SJSA1 (cell line): Measurements from ENCODE around the gene PTGR3. TPM values are rescaled to one million over a fixed set of nuclear protein-coding genes. Genes with fewer than 3 reads are reported as not detected.

ENCODE experiments used
- DNase-seq, 2 experiments: peaks; one replicate each; pipeline ENCODE4 v3.0.0-alpha.2; 2015 to 2020; ENCODE audit warnings: low spot score in 2 of 2, low read depth in 1 of 2
- H3K27ac ChIP-seq: fragments of 250-450 bp; sonication (Bioruptor Pico); 2 replicates; pipeline ENCODE4 v1.5.1; 2020; ENCODE audit warnings: mild to moderate bottlenecking, moderate library complexity
- H3K27me3 ChIP-seq: fragments of 250-450 bp; sonication (Bioruptor Pico); replicated peaks from 2 replicates; pipeline ENCODE4 v1.5.1; 2020; ENCODE audit warnings: mild to moderate bottlenecking, moderate library complexity
- H3K36me3 ChIP-seq: fragments of 250-450 bp; sonication (Bioruptor Pico); 2 replicates; pipeline ENCODE4 v1.5.1; 2020; ENCODE audit warnings: mild to moderate bottlenecking
- H3K4me1 ChIP-seq: fragments of 250-450 bp; sonication (Bioruptor Pico); replicated peaks from 2 replicates; pipeline ENCODE4 v1.6.1; 2021; ENCODE audit warnings: mild to moderate bottlenecking
- H3K4me3 ChIP-seq: fragments of 250-450 bp; sonication (Bioruptor Pico); 2 replicates; pipeline ENCODE4 v1.5.1; 2020; ENCODE audit warnings: mild to moderate bottlenecking
- H3K9me3 ChIP-seq: fragments of 250-450 bp; sonication (Bioruptor Pico); replicated peaks from 2 replicates; pipeline ENCODE4 v1.5.1; 2020; ENCODE audit warnings: mild to moderate bottlenecking
- total RNA-seq: library from RNA; depleted of rRNA; stranded (reverse); fragments of >200 nt; shearing (Covaris generic); gene quantifications from 2 replicates; pipeline ENCODE4 v1.2.3, GENCODE V29; 2014

PTGR3 gene
- total RNA-seq, 1 experiment from 2014 or later = 17.4 TPM

DNA sequence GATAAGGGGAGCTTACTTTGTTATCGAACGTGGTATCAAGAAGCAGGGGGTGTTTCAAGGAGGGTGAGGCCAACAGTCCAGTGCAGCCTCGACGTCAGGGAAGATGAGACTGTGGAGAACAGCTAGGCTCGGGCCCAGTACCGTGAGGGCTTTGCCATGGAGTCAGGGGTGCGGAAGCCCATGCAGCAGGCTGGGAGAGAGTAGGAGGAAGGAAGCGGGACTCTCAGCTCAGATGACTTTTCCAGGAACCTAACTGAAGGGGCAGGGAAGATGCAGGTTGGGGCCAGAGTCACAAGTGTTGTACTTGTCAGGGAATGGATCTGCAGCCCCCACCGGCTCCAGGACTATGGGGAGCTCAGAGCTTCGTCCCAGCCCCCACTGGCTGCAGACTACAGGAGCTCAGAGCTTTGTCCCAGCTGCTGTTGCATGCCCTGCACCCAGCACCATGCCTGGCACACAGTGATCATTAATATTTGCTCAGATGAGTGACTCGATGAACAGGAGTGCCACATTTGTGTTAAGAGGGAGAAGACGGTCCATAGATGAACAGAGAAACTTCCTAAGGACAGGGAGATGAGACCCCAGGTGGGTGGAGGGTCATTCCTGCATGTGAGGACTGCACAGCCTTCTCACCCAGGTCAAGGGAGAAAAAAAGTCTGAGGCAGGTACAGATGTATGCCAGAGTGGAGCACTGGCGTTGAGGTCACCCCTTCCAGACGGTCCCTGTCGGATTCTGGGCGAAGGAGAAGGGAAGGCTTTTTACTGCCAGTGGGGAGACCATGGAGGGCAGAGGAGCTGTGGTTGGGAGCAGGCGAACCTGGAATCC lies 36.4 kb downstream of the PTGR3 start:
- DNase-seq = peak in 1 of 2 experiments; percentile 30
- H3K4me3 ChIP-seq = no peak overlapping the region
- H3K27me3 ChIP-seq = no peaks in the 10 kb centered on the region
- H3K4me1 ChIP-seq = peaks cover 11% of the 10 kb centered on the region
- H3K27ac ChIP-seq = no peak overlapping the region
- no peaks in the 10 kb centered on the region for H3K36me3 ChIP-seq
- H3K9me3 ChIP-seq = no peaks in the 10 kb centered on the region

DNA sequence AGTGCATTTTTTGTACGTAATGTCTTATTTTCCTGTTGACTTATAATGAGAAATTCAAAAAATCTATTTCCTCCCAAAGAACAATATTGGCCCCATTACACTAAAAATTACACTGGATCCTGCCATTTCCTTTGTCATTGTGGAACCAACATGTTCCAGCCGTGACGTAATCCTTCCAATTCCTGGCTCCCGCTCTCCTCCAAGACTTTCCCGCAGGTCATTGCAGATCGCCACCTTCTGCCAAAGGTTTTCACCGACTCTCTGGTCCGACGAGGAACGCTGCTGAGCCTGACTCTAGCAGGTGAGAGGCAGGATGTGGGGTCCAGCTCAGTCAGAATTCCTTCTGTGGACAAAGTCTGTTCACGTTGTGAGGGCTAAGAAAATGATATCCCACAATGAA lies 38.0 kb downstream of the PTGR3 start:
- DNase-seq = no peak
- Histone ChIP-seq H3K4me3 (no peak overlapping the region), H3K9me3 (no peaks in the 10 kb centered on the region), H3K4me1 (peaks cover 14% of the 10 kb centered on the region), H3K36me3 (no peaks in the 10 kb centered on the region), H3K27me3 (no peaks in the 10 kb centered on the region), H3K27ac (no peak overlapping the region)

DNA sequence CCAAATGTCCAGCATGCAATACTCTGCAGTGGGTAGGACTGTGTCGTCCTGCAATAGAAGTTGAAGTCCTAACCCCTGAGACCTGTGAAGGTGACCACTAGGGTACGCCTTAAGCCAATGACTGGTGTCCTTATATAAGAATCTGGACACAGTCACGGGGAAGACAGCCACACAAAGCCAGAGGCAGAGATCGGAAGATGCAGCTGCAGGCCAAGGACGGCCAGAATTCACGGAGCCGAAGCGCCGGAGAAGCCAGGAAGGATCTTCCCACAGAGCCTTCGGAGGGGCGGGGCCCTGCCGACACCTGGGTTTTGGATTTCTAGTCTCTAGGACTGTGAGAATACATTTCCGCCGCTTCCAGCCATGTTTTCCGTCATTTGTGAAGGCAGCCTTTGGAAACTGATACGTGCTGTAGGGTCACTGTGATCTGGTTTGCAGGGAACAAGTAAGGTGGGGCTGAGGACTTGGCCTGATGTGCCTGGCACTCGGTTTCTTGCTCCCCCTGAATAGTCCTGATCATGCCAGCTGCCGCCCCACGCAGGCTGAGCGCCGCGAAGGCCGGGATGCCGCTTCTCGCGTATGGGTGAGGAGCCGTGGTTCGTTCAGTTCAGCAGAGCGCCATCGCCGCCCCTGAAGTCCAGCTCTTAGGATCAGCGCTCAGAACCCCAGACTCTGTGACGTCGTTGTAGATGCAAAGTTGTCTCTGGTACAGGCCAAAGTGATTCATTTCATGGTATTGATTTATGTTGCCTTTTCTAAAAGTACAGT lies 38.7 kb downstream of the PTGR3 start:
- DNase-seq = no peak
- H3K4me1 ChIP-seq = peaks cover 14% of the 10 kb centered on the region
- H3K27me3 ChIP-seq = no peaks in the 10 kb centered on the region
- no peaks in the 10 kb centered on the region for H3K9me3 ChIP-seq
- no peak overlapping the region for H3K4me3 ChIP-seq
- no peak overlapping the region for H3K27ac ChIP-seq
- no peaks in the 10 kb centered on the region for H3K36me3 ChIP-seq

DNA sequence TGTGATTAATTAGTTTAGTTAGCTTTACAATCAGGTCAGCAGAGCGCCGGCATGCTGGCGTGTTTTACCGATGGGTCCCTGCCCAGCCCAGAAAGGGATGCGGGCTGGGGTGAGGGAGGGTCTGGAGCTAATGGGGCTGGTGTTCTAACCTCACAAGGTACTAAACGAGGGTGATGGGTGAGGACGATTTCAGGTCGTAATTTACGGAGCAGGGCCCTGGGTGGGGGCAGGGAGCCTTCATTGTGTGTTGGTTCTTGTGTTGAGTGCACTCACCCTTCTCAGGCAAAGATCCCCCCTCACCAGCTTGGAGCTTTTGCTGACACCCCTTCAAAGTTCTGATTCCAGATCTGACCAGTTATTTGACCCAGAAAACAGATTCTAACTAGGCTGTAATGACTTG lies 39.5 kb downstream of the PTGR3 start:
- no peak for DNase-seq
- no peak overlapping the region for H3K27ac ChIP-seq
- no peaks in the 10 kb centered on the region for H3K36me3 ChIP-seq
- H3K4me3 ChIP-seq = no peak overlapping the region
- H3K9me3 ChIP-seq = no peaks in the 10 kb centered on the region
- no peaks in the 10 kb centered on the region for H3K27me3 ChIP-seq
- H3K4me1 ChIP-seq = peaks cover 14% of the 10 kb centered on the region

DNA sequence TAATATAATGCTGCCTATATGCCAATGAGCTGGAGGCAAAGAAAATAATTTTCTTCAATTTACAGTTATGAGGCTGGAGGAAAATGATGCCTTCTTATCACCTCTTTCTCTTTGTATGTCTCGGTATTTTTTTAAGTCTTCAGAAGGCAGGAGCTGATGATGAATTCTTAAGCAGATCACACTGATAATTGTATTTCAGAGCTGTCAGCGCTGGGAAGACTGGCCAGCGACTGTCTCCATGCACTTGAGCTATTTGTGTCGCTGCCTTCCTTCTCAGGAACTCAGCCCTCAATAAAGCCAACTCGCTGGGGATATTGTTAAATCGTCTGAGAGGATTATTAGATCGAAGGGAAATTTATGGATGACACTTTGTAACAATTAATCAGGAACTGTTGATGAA lies 40.3 kb downstream of the PTGR3 start:
- Histone ChIP-seq H3K36me3 (no peaks in the 10 kb centered on the region), H3K4me3 (no peak overlapping the region), H3K9me3 (no peaks in the 10 kb centered on the region), H3K4me1 (peaks cover 14% of the 10 kb centered on the region), H3K27ac (peak overlapping the region; percentile 65; the same call in 1 of the 2 replicates), H3K27me3 (no peaks in the 10 kb centered on the region)
- DNase-seq = no peak

DNA sequence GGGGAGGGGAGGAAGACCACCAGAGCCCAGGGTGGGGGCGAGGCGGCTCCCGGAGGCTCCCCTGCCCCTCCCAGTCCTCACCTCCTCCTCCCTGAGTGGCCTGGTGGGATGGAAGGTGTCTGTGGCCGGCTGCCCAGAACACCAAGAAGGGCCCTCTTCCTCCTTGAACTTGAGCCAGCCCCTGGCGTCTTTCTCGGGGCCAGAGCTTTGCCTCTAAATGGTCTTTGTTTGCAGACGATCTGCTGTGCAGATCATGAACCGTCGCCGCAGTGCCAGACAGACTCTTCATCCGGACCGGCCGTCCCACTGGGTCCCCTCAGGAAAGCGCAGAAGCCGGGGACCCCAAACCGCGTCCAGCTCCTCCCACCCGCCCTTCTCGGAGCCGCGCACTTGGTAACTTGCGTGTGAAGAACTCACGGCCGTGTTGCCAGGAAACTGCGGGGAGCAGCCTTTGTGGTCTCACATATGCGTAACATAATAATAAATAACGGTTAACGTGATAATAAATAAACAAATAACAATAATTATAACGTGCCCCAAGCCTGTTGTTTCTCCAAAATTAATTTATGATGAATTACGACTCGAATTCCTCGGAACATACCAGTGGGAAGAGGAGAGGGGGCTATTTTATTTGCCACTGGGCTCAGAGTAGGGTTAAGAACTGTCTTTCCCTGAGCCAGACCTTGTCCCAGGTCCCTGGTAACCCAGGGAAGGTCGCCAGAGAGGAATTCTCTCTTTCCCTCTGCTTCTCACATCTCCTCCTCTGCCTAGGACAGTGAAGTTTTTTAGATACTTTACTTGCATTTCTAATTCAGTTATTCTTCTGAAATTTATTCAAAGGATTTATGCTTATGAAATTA lies 41.0 kb downstream of the PTGR3 start:
- no peaks in the 10 kb centered on the region for H3K36me3 ChIP-seq
- H3K4me3 ChIP-seq = peak overlapping the region; percentile 42
- no peaks in the 10 kb centered on the region for H3K9me3 ChIP-seq
- peaks cover 14% of the 10 kb centered on the region for H3K4me1 ChIP-seq
- DNase-seq = peak in 1 of 2 experiments; percentile 70
- peak overlapping the region; percentile 65; the same call in 1 of the 2 replicates for H3K27ac ChIP-seq
- H3K27me3 ChIP-seq = no peaks in the 10 kb centered on the region

DNA sequence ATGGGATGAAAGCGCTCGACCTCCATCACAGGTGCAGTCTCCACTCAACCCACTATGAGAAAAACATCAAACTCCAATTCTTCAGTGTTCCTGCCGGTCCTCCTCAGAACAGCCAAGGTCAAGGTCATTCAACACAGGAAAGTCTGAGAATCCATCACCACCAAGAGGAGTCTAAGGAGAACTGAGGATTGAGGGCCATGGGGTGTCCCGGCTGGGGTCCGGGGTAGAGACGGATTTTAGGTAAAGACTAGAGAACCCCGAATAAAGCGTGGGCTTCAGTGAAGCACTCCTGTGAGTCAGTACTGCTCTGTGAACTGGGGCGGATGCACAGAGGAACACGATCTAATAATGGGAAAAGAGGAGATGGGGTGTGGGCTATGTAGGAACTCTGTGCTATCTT lies 41.8 kb downstream of the PTGR3 start:
- Histone ChIP-seq H3K27me3 (no peaks in the 10 kb centered on the region), H3K4me1 (peaks cover 14% of the 10 kb centered on the region), H3K9me3 (no peaks in the 10 kb centered on the region), H3K4me3 (peak overlapping the region; percentile 42), H3K27ac (no peak overlapping the region), H3K36me3 (no peaks in the 10 kb centered on the region)
- DNase-seq = no peak

DNA sequence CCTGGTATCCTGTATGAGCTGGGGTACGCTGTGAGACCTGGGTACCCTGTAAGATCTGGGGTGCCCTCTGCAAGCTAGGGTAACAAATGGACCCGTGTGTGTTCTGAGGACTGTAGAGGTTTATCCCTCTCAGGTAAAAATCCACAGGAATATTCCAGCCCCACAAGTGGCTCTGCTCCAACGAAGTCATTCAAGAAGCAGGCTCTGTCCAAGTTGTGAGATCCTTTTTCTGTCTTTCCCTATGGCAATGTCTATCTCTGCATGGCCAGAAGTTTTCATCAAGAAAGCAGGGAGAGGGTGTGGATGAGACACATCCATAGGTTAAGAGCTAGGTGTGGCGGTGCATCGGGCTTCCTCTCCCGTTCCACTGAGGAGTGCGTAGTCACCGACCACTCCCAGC lies 43.0 kb downstream of the PTGR3 start:
- Histone ChIP-seq H3K27me3 (no peaks in the 10 kb centered on the region), H3K36me3 (no peaks in the 10 kb centered on the region), H3K4me1 (peaks cover 18% of the 10 kb centered on the region), H3K4me3 (no peak overlapping the region), H3K9me3 (no peaks in the 10 kb centered on the region), H3K27ac (no peak overlapping the region)
- no peak for DNase-seq

DNA sequence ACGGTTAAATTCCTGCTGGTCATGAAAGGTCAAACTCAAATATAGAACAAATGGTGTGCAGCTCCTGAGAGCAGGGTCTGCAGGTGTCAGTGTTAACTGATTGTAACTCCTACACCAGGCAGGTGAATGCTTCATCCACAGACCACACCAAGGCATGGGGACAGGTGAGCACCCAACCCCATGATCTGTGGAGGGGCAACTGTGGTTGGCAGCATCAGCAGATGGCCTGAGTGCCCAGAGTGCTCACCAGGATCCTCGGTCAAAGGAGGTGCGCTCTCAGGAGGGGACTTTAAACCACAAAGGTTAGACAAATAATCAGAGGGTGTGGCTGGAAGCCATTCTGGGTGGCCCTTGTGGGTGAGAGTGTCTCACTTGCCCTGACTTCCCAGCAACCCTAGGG lies 44.5 kb downstream of the PTGR3 start:
- Histone ChIP-seq H3K27ac (no peak overlapping the region), H3K27me3 (no peaks in the 10 kb centered on the region), H3K36me3 (no peaks in the 10 kb centered on the region), H3K9me3 (no peaks in the 10 kb centered on the region), H3K4me1 (peaks cover 23% of the 10 kb centered on the region), H3K4me3 (no peak overlapping the region)
- DNase-seq = no peak

DNA sequence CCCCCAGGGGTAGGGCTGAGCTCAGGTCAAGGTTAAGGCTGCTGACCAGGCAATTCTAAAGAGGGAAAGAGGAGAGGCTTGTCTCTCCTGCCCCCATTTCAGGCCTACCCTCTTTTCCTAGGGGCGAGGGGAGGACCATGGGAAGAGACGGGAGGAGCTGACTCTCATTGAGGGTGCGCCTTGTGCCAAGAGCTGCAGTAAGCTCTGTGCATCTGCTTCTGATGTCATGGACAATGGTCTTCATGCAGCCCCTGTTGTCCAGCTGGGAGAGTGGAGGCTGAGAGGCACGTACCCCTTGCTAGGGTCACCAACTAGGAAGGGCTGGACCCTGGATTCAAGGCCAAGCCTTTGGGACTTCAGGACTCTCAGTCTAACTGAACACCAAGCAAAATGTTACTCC lies 45.2 kb downstream of the PTGR3 start:
- Histone ChIP-seq H3K9me3 (no peaks in the 10 kb centered on the region), H3K27ac (no peak overlapping the region), H3K27me3 (no peaks in the 10 kb centered on the region), H3K4me1 (peaks cover 23% of the 10 kb centered on the region), H3K4me3 (no peak overlapping the region), H3K36me3 (no peaks in the 10 kb centered on the region)
- no peak for DNase-seq

DNA sequence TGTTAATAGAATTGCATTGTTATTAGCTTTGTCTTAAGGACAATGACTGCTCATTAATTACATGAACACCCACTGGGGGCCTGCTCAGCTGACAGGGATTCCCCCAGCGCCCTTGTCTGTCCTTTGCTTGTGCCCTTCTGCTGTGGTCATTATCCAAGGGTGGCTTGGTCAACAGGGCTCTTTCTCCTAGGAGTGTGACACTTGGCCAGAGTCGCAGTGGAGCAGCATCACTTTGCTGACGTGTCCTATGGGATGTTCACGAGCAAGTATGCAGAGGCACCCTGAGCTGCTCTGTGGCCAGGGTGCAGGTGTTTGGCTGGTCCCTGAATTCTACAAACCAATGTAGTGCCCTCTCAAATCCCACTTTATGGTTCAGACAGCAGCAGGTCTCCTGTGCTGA lies 46.0 kb downstream of the PTGR3 start:
- DNase-seq = no peak
- Histone ChIP-seq H3K4me3 (no peak overlapping the region), H3K27me3 (no peaks in the 10 kb centered on the region), H3K36me3 (no peaks in the 10 kb centered on the region), H3K9me3 (no peaks in the 10 kb centered on the region), H3K27ac (no peak overlapping the region), H3K4me1 (peaks cover 17% of the 10 kb centered on the region)

DNA sequence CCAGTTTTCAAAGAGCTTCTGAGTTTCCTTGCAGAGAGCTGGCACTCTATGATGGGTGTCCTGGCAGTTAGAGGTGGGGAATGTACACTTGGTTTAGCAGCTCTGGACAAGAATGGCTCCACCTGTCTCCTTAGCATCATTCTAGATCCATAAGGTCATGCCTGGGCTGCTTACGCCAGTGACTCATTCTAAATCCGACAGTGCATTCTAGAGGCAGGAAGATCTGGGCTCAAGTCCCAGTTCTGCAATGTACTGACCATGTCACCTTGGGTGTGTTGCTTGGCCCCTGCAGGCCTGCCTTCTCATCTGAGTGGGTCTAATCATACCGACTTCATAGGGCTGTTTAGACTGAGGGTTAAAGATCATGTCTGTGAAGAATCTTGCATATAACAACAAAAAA lies 46.5 kb downstream of the PTGR3 start:
- Histone ChIP-seq H3K27ac (no peak overlapping the region), H3K4me3 (no peak overlapping the region), H3K4me1 (peaks cover 12% of the 10 kb centered on the region), H3K36me3 (no peaks in the 10 kb centered on the region), H3K9me3 (no peaks in the 10 kb centered on the region), H3K27me3 (no peaks in the 10 kb centered on the region)
- no peak for DNase-seq

DNA sequence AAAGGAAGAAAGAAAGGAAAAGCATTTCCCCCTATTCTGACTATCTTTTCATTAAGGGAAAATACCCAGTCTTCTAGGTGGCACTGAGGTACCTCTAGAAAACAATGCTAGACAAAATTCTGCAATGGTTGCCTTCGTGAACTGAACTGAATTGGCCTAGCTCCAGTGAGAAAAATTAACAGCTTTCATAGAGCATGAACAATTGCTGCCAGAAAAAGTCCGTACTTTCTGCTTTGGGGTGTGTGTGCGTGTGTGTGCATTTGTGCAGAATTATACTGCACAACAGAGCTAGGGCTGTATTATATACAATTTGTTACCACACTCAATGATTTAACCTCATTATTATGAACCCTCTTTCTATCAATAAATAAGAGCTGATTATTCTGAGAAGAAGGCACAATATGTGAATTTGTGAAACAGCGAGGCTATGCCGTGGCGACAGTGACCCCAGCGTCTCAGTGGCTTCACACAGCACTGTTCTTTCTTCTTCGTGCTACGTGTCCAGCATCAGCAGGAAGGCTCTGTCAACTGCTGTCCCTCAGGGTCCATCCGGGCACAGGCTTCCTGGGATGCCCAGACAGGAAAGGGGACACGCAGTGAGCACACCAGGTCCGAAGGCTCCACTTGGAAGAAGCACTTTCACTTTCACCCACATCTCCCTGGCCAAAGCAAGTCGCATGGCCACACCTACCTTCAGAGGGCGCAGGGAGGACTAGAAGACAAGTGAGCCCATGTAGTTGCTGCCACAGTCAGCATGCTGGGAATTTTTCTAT lies 47.5 kb downstream of the PTGR3 start:
- H3K36me3 ChIP-seq = no peaks in the 10 kb centered on the region
- H3K27ac ChIP-seq = peak overlapping the region; percentile 5; the same call in 1 of the 2 replicates
- DNase-seq = peak; percentile 66 to 79
- no peaks in the 10 kb centered on the region for H3K27me3 ChIP-seq
- H3K9me3 ChIP-seq = no peaks in the 10 kb centered on the region
- H3K4me1 ChIP-seq = peaks cover 10% of the 10 kb centered on the region
- peak overlapping the region; percentile 39 for H3K4me3 ChIP-seq
